NCI-H82 treated with DMSO at 0.1 percent for 48 hours (cell line): ENCODE measurements around the gene TBC1D9.
"Not testable (repeated sequence)": the region's sequence is repeated elsewhere in the genome, so short reads cannot be mapped to it uniquely, and the experiment has no call there.

Source experiments
- DNase-seq: peaks from one replicate; lab custom pipeline; 2025; ENCODE audit not compliant: unreplicated experiment; lab: John Stamatoyannopoulos, UW

The TBC1D9 gene

DNA sequence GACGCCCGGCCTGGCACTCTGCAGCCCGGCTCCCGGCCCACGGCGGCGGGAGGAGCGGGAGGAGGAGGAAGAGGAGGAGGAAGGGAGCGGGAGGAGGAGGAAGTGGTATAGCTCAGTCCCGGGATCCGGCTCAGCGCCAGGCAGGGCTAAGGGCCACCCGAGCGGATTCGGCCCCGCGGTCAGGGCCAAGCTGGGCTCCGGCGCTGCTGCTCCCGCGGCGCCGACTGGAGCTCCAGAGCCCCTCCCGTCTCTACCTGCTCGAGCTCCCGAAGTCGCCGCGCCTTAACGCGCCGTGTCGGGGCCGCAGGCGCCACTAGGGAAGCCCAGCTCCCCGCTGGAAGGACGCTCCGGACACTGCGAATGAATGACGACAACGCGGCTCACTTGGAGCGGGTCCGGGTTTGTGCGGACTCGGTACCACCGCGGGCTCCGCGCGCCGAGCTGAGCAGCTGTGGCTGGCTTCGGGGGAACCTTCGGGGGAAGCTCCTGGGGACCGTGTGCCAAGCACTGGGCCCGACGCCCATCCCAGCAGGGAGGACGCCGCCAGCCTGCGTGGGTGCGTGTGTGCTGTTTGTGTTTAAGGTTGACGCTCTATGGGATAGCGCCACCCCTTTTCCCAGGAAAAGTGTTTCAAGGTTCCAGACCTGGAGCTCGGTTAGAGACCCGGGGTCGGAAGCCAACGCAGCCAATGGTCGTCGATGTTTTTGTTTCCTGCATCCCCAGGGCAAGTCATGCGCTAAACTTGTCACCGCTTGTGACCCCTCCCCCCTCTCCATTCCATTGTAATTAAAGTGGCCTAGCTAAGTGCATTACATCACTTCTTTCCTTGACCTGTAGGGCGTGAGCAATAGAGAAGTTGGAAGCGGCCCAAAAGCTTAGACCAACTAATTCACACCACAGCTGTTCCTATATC lies at the start of gene TBC1D9:
Gene TBC1D9 (minus strand): TSS at position 67 of the 913 bp plus-strand sequence. CDS start 340 bp downstream, outside the sequence.
- DNase-seq = peak; percentile 96

DNA sequence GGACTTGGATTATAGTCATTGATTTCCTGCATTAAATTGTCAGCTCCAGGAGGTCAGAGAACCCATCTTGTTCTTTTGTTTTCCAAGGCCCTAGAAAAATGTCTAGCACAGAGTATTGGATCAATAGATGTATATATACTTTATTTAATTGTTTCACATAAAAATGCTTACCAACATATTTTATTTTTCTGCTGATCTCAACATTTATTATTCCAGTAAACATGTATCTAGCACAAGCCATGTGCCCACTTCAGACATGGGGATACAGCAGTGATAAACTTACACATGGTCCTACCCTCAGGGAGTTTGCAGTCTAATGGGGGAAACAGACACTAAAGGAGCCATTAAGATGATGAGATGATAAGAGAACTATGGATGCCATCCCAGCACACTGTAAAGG lies 49.1 kb upstream of the TBC1D9 start:
- no peak for DNase-seq

DNA sequence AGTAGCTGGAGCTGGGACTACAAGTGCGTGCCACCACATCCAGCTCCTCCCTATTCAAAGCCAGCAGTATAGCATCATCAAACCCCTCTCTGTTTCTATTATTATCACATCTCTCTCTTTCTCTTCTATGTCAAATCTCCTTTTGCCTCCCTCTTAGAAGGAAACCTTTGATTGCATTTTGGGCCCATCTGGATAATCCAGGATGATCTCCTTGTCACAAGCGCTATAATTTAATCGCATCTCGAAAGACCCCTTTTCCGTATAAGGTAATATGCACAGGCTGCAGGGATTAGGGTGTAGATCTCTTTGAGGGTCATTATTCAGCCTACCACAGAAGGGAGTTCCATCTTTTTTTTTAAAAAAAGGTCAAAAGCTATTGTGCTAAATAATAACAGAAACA lies 46.4 kb upstream of the TBC1D9 start:
- DNase-seq = peak; percentile 96

DNA sequence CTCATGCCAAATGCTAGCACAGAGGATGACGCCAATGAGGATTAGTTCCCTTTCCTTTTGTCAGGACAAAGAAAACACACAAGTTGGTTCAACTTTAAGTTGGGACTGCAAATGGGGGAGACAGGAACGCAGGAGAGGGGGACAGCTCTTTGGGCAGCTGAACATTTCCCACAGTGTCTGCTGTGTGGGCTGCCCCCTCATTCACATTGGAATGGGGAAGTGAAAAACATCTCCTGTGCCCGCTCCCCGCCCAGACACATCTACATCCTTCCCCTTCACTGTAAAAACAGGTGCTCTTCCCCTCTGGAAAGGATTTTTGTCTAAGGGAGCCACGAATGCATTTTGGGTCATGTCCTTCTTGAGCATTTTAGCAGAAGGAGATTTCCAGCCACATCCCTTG lies 44.5 kb upstream of the TBC1D9 start:
- no peak for DNase-seq

DNA sequence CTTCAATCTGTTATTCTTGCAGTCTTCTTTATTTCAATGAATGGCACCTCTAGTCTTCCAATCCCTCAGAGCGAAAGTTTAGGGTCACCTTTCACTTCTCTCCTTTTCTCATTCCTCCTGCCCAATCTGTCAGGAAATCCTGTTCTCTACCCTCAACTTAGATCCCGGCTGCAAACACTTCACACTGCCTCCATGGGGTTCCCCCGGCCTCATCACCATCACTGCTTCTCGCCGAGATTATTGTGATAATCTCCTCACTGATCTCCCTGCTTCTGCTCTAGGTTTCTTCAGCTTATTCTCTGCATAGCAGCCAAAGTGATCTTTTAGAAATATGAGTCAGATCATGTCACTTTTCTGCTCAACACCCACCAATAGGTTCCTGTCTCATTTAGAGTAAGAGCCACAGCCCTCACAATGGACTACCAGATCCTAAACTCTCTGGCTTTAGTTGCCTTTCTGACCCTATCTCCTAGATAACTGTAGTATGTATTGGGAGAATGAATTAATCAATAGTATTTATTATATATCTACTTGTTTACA lies 43.6 kb upstream of the TBC1D9 start:
- peak; percentile 32 for DNase-seq

DNA sequence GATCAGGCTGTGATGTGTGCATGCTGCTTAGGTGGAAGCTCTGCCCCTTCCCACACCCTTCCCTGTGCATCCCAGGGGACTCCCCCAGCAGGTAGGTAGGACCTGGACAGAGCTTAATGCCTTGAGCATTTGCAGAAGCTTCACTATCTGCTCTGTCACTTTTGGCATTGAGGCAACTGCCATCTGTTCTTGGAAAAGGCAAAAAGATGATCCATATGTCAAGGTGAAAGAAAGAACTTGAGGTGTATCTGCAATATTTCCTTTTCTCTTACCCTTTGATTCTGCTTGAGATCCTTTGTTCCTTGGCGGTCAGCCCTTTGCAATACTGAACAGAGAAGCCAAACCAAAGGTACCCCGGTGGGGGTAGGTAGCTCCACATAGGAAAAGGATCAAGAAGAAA lies 37.1 kb upstream of the TBC1D9 start:
- DNase-seq = peak; percentile 65

DNA sequence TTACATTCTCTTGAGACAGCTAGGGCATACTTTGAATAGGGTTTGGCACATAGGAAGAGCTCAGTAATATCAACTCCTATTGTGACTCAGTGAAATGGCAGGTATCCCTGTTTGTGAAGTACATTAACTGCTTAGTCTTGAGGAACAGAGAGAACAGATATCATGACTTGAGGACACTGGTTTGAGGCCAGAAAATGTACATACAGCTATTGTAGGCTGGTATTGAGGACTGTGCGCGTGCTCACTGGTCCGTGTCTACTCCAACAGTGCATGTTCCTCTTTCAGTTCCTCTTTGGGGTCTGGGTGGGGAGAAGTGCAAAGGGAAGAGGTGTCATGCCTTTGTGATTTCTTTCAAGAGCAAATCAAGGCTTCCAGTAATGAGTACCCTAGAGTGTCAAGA lies 34.6 kb upstream of the TBC1D9 start:
- DNase-seq = no peak

DNA sequence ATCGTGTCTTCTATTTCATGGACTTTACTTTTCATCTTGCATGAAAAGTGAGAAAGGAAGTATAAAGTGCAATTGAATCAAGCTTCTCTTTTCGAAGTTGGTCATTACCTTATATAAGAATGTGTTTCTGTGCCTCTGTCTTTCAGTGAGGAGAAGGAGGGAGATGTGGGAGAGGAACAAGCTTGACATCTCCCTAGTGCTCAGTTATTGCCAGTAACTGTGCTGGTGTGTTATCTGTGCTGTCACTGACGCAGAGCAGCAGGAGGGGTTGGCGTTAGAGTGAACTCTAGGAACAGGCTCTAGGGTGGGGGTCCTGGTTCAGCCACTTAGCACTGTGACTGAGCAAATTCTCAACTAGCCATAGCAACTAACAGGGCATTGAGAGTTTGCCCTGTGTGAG lies 34.0 kb upstream of the TBC1D9 start:
- DNase-seq = no peak

DNA sequence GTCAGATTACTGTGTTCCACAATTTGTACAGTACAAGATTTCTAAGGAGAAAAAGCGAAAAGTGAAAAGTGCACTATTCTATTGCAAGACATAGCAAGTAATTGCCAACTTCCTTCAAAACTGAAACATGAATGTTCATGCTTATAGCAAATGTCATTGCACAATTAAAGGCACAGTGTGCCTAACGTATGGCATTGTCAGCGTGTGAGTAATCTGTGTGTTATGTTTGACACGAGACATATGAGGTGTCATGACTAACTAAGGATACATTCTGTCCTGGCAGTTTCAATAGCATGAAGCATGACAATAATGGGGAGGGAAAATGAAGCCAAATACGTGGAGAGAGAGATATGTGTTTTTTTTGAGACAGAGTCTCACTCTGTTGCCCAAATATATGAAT lies 33.6 kb upstream of the TBC1D9 start:
- no peak for DNase-seq

DNA sequence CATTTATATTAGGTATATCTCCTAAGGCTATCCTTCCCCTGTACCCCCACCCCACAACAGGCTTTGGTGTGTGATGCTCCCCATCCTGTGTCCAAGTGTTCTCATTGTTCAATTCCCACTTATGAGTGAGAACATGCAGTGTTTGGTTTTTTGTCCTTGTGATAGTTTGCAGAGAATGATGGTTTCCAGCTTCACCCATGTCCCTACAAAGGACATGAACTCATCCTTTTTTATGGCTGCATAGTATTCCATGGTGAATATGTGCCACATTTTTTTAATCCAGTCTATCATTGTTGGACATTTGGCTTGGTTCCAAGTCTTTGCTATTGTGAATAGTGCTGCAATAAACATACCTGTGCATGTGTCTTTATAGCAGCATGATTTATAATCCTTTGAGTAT lies 26.6 kb upstream of the TBC1D9 start:
- DNase-seq = not testable (repeated sequence)

DNA sequence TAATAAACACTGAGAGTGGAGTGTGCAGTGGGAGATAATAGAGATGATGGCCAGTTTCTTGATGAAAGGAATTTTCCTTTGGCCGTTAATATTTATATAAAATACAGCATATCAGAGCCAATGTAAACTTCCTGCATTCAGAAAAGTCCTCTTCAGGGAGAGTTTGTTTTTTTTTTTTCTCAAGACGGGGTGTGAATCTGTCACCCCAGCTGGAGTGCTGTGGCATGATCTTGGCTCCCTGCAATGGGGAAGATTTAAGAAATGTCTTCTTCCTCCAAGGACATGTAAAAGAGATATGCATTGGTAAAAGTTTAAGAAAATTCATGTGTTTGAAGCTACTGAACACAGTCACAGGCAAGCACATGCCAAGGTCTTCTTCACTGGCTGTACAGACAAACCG lies 25.4 kb upstream of the TBC1D9 start:
- DNase-seq = no peak

DNA sequence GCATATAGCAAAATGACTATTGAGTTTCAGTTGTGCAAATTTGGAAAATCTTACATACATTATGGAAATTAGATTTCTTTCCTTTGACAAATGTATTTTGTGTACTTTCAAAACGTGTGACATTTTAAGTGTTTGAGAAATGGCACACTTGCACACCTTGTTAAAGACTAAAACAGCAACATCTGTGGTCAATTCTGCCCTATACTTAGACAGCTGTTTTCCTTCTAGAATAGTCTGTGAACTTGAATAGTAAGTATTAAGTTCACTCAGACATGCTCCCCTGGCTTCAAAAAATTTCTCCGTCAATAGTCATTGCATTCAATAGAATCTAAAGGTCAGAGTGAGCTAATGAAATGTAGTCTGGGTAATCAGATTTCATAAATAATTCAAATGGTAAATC lies 21.7 kb upstream of the TBC1D9 start:
- no peak for DNase-seq

DNA sequence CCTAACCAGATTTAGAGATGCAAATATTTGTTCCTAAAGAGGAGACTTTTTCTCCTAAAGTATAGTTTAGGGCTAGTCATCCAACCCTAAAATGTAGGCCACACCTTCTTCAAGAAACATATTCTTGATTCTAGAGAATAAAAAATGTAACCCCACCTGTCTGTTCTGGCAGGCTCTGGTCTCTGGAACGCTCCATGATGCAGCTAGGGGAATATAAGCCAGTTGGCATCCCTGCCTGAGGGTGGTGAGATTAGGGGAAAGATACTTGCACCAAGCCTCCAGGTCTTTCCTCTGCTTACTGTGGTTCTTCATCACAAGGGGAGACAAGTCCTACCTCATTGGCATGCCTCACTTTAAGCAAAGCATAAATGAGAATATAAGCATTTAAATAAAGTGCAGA lies 21.2 kb upstream of the TBC1D9 start:
- no peak for DNase-seq

DNA sequence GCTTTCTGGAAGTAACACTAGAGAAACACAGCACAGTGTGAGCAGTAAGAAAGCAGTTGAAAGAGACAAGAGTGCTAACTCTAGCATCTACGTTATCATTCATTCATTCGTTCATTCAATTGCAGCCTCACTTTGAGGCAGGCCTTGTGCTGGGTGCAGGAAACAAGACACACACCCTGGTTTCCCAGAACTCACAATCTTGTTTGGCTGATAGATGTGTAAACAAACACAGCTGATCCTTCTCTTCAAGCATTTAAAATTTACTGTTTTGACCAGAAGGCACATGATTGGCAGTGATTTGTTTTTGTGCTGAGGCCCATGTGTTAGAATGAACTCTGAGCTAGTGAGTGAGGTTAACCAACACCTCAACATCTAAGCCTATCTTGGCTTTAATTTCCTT lies 20.4 kb upstream of the TBC1D9 start:
- DNase-seq = no peak

DNA sequence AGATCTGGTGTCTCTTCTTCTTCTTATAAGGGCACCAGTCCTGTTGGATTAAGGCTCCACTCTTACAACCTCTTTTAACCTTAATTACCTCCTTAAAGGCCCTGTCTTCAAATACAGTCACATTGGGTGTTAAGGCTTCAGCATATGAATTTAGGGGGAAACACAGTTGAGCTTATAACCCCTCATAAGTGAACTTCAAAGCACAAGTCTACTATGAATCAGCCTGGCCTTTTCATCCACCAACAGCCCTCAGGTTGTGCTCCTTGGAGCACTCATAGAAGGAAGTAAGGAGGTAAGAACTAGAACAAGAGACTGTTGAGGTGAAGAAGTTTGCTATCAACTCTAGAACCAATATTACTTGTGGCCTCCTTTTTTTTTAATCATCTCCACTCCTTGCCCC lies 18.8 kb upstream of the TBC1D9 start:
- no peak for DNase-seq

DNA sequence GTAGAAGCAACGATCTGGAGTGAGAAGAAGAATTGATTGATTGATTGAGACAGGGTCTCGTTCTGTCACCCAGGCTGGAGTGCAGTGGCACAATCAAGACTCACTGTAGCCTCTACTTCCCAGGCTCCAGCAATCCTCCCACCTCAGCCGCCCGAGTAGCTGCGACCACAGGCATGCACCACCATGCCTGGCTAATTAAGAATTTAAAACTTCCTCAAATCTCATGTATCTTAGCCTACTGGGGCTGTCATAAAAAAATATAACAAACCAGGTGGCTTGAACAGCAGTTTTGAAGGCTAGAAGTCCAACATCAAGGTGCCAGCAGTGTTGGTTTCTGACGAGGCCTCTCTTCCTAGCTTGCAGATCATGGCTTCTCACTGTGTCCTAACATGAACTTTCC lies 18.3 kb upstream of the TBC1D9 start:
- no peak for DNase-seq

DNA sequence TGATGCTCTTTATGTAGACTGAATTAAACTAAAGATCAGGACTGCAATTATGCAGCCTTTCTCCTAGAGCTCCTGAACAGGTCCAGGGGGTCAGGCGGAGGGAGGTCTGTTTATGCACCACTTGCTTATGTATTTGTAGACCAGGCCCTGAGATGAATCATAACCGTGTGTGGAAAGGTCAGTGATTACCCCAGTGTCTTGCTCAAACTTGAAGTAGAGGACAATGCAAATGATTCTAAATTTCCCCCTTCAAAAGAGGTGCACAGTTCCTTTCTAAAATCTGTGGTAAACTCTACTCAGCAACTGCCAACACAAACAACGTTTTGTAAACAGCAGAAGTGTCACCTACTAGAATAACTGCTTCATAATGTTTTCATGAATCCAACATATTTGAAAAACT lies 13.0 kb upstream of the TBC1D9 start:
- no peak for DNase-seq

DNA sequence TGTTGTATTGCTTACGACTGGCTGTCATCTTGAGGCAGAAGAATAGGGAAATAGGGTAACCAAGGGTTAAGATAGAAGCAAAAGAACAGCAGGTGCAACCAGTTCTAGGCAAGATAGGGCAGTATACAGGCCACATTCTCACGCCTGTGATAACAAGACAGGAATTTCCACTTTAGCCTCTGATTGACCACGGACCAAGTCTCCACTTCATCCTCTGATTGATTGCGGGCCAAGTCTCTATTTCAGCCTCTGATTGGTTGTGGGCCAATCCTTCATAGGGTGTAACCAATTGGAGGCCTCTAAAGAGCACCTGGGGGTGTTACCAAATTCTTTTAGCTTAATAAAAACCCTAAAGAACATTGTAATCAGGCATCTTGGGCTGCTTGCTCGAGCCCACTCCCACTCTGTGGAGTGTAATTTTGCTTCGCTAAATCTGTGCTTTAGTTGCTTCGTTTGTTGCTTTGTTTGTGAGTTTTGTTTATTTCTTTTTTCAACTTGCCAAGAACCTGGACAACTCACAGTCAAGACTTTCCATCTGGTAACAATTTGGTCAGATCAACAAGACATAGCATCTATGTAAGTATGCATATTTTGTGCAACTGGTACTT lies 8.7 kb upstream of the TBC1D9 start:
- no peak for DNase-seq

DNA sequence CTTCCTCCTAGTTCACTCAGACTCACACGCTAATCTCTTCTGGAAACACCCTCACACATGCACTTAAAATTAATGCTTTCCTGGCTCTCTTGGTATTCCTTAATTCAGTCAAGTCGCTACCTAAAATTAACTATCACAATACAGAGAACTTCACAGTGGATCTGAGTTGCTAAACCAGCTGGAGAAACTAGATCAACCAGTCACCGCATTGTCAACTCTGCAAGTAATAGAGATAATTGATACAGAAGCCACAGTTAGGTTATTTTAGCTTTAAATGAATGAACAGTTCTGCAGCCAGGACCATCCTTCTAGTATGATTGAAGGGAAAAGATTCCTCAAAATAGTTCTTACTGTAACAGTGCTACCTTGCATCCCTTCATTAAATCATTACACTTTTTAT lies 6.0 kb upstream of the TBC1D9 start:
- DNase-seq = no peak

DNA sequence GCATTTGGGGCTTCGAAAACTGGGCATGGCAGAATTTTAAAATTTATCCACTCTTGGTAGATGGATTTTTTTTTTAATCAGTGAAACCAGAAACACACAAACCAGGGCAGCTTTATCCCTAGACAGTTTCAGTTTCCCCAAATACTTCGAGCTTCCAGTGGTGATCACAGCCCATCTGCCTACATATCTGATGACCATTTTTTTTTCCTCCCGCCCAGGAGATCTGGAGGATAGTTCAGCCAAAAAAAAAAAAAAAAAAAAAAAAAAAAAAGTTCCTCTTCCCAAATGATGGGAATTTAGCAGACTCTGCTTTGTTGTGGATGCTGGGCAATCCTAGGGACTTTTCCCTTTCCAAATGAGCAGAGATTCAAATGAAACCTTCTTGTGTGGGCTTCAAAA lies 1.0 kb upstream of the TBC1D9 start:
- no peak for DNase-seq

DNA sequence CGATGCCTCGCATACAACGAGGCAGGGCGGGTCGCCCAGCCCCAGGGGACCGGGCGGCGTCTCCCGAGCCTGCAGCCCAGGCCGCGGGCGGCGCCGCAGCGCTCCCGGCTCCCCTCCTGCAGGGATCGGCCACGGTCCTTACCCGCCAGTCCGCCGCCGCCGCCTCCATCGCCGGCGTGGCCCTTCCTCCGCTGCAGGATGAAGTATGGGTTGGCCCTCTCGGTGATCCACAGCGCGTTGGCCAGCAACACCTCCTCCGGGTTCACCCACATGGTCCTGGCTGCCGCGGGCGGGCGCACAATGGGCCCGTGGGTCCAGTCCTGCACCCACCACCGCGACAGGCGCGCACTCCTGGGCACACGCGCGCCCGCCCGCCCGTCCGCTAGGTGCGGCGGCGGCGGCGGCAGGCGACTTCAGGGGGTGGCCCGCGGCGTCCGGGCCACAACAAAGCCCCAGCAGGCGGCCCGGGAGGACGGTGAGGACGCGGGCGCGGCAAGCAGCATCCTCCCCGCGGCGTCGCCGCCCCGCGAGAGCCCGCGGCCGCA lies 339 bp downstream of the TBC1D9 start:
- DNase-seq = no peak
